Measurements from ENCODE around the gene RUNX1. TPM values are rescaled to one million over a fixed set of nuclear protein-coding genes. Genes with fewer than 3 reads are reported as not detected.

Gene RUNX1
- polyA plus RNA-seq, 1 experiment, result 20.9 TPM

DNA sequence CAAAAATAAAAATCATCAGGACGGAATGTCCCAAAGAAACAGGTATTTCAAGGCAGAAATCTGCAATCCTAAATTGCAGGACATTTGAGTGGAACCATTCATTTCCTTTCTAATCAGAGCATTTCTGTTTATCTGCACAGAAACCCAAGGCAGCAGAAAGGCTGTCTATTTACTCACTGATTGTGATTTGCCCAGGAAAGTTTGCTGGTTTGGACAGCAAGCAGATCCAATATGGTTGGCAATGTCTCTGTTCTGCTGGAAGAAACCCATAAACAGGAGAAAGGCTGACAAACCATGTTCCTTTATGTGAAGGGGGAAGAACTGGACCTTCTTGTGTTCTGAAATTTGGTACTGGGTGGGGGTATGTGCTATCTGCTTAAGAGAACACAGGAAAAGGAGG is 260.2 kb downstream of the RUNX1 start:
- DNase-seq (ENCODE audit: low read depth, low spot score), result no peak
- H3K4me3 ChIP-seq (ENCODE audit: low read depth, low read length), result no peak overlapping the region
- no peak overlapping the region for H3K27ac ChIP-seq (ENCODE audit: low read depth, low read length)
- ChIA-PET POLR2A (no interaction called here), CTCF (interaction anchor here (1.0 kb wide), 1 partner anchor 43 kb away, joined by 4 read pairs; no protein-coding TSS in a partner anchor)
- TF ChIP-seq, protein P1, sequence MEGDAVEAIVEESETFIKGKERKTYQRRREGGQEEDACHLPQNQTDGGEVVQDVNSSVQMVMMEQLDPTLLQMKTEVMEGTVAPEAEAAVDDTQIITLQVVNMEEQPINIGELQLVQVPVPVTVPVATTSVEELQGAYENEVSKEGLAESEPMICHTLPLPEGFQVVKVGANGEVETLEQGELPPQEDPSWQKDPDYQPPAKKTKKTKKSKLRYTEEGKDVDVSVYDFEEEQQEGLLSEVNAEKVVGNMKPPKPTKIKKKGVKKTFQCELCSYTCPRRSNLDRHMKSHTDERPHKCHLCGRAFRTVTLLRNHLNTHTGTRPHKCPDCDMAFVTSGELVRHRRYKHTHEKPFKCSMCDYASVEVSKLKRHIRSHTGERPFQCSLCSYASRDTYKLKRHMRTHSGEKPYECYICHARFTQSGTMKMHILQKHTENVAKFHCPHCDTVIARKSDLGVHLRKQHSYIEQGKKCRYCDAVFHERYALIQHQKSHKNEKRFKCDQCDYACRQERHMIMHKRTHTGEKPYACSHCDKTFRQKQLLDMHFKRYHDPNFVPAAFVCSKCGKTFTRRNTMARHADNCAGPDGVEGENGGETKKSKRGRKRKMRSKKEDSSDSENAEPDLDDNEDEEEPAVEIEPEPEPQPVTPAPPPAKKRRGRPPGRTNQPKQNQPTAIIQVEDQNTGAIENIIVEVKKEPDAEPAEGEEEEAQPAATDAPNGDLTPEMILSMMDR (IDR thresholded peaks at IDR 0.05; ENCODE audit: low read depth, low read length), result no peak
- no peaks in the 10 kb centered on the region for H3K27me3 ChIP-seq (ENCODE audit: control insufficient read depth, insufficient read depth, low read length)
- H3K9me3 ChIP-seq (ENCODE audit: control insufficient read depth, insufficient read depth, low read length), result peaks cover 6% of the 10 kb centered on the region; the same call in 1 of the 2 replicates

- ChIA-PET POLR2A (no interaction called here), CTCF (no interaction called here)
- Histone ChIP-seq H3K27ac (ENCODE audit: low read depth, low read length) (no peak overlapping the region), H3K27me3 (ENCODE audit: control insufficient read depth, insufficient read depth, low read length) (no peaks in the 10 kb centered on the region), H3K9me3 (ENCODE audit: control insufficient read depth, insufficient read depth, low read length) (no peaks in the 10 kb centered on the region; the same call in 1 of the 2 replicates), H3K4me3 (ENCODE audit: low read depth, low read length) (no peak overlapping the region)
- TF ChIP-seq, protein P1 (IDR thresholded peaks at IDR 0.05; ENCODE audit: low read depth, low read length), result no peak
- no peak for DNase-seq (ENCODE audit: low read depth, low spot score)
Observed at GRCh38 chr21:34783815-34784214, 265.3 kb downstream of the RUNX1 start.

DNA sequence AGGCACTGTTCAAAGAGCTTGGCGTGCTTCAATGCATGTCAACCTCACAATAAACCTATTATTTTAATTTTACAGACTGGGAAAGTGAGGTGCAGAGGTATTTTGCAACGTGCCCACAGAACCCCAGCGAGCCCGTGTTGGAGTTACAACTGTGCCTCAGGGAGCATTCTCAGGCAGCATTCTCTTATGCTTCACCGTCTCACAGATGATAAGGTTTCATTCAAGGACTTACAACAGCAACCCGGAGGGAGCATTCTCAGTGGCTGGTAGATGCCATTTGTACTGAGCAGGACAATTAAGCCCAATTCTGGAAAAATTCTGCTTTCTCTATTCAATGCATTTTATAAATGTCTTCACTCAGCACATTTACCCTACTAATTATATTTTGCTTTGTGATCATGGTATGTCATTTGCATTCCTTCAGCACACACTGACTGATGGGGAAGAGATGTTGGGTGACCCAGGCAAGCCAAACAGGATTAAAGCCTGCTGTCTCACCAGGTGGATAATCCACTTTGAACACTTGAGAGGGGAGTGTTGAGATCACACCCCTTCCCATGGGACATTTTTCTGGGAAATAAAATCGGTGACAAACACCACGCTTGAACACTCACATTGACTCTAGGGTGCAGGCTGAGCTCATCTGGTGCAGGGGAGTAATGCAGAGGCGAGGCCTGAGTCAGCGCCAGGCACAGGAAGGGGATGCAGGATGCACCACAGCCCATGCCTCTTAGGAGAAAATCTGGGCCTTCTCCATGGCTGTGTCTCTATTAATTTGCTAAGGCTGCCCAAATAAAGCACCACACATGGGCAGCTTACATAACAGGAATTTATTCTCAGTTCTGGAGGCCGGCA is 266.4 kb downstream of the RUNX1 start:
- H3K9me3 ChIP-seq (ENCODE audit: control insufficient read depth, insufficient read depth, low read length), result no peaks in the 10 kb centered on the region; the same call in 1 of the 2 replicates
- TF ChIP-seq, protein P1 (IDR thresholded peaks at IDR 0.05; ENCODE audit: low read depth, low read length), result no peak
- ChIA-PET POLR2A (interaction anchor here (0.6 kb wide), 1 partner anchor 1300 kb away, joined by 5 read pairs; no protein-coding TSS in a partner anchor), CTCF (no interaction called here)
- no peak overlapping the region for H3K27ac ChIP-seq (ENCODE audit: low read depth, low read length)
- DNase-seq (ENCODE audit: low read depth, low spot score), result no peak
- H3K27me3 ChIP-seq (ENCODE audit: control insufficient read depth, insufficient read depth, low read length), result no peaks in the 10 kb centered on the region
- no peak overlapping the region for H3K4me3 ChIP-seq (ENCODE audit: low read depth, low read length)

- no peak for DNase-seq (ENCODE audit: low read depth, low spot score)
Observed at GRCh38 chr21:34781526-34781925, 267.6 kb downstream of the RUNX1 start.

More at GRCh38 chr21:34781526-34781925, 267.6 kb downstream of the RUNX1 start:
- TF ChIP-seq, protein P1 (IDR thresholded peaks at IDR 0.05; ENCODE audit: low read depth, low read length), result no peak
- no peak overlapping the region for H3K4me3 ChIP-seq (ENCODE audit: low read depth, low read length)
- CTCF ChIA-PET, result interaction anchor here (1.5 kb wide), 1 partner anchor 36 kb away, joined by 3 read pairs; no protein-coding TSS in a partner anchor
- POLR2A ChIA-PET, result no interaction called here
- no peaks in the 10 kb centered on the region for H3K9me3 ChIP-seq (ENCODE audit: control insufficient read depth, insufficient read depth, low read length)
- H3K27ac ChIP-seq (ENCODE audit: low read depth, low read length), result no peak overlapping the region
- no peaks in the 10 kb centered on the region for H3K27me3 ChIP-seq (ENCODE audit: control insufficient read depth, insufficient read depth, low read length)

Measured in AG04450 (cell line).